HG03439 (cell line): ENCODE measurements around the gene HAPLN1.

Source experiments
- ATAC-seq: cut with Tn5 transposase; IDR thresholded peaks from one replicate; pipeline ENCODE4 v1.9.1; 2021; ENCODE audit warnings: mild to moderate bottlenecking, moderate library complexity; ENCODE audit not compliant: unreplicated experiment

HAPLN1 gene

DNA sequence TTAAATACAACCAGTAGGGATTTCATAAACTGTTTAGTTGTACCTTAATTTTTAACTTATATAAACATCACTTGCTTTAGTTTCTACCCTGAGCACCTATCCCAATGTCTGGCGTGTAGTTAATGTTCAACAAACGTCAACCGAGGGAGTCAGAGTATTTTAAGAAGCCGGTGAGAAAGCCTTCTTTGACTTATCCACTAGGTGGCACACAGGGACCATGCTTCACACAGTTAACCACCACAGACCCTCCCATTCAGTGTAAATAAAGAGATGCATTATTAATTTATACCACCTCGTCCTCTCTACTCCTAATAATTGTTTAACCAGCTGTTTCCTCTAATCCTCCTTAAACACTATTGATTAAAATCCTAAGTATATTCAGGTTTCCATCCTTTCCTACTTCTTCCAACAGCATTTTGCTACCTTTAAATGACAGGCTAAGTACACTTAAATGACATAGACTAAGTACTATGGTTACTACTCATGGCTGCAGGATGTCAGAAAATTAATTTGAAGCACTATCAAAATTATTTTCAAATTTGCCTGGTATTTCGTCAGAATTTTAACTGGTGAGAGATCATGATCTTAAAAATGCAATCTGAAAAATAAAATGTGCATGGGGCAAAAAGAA, 2.3 kb downstream of the HAPLN1 start:
- ATAC-seq: peak; percentile 70

- no peak for ATAC-seq
Measured at GRCh38 chr5:83715236-83716065, 5.2 kb downstream of the HAPLN1 start.

DNA sequence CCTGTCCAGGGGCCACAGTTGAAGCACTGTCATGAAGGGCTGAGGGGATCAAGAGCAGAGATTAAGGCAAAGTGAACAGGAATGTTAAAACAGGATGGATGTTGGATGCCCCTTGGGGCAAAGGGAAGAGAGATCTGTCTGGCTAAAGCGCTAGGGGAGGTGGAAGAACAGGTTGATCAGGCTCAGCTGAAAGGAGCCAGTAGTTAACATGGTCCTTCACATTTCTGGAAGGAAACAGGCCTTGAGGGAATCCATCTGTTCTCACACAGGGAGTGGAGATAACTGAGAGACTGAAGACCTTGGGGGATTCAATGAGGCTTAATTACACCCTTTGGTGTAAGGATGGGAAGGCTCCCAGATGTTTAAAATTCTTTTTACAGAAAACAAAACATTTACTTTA, 5.8 kb downstream of the HAPLN1 start:
- ATAC-seq: no peak

- peak; percentile 73 for ATAC-seq
Measured at GRCh38 chr5:83711982-83712601, 8.6 kb downstream of the HAPLN1 start.

- no peak for ATAC-seq
Measured at GRCh38 chr5:83709973-83710372, 10.7 kb downstream of the HAPLN1 start.

GRCh38 chr5:83708170-83708569, 12.5 kb downstream of the HAPLN1 start:
- no peak for ATAC-seq

GRCh38 chr5:83703059-83703458, 17.6 kb downstream of the HAPLN1 start:
- no peak for ATAC-seq

DNA sequence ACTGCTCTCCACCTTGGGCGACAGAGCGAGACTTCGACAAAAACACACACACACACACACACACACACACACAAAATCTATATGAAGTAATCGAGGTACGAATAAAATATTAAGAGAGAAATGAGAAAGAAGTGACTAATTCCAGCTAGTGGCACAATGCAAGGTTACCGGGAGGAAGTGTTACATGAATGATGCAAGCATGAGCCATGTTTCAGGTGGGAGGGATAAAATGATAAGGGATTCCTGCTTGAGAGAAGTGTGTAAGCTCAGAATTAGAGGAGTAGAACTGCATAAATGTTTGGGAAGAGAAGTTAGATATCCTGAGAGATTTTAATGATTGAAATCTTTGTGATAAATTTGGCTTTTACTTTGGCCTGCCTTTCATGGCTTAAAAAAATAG, 18.8 kb downstream of the HAPLN1 start:
- no peak for ATAC-seq

GRCh38 chr5:83689881-83690280, 30.8 kb downstream of the HAPLN1 start:
- no peak for ATAC-seq

DNA sequence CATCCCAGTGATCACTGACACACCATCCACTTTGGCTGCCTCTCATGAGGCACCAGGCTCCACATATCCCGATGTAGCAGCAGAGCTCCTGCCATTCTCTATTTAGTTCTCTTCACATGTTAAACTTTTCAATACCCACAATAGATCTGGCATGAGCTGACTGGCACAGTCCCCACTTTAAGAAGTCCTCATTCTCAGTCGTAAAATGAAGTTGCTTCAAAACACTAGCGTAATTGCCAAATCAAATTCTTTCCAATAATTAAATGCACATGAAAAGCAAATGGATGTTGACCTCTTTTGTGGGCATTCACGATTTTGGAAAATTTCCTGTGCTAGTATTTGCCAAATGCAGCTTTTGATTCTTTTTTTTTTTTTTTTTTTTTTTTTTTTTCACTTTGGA, 32.4 kb downstream of the HAPLN1 start:
- no peak for ATAC-seq

- no peak for ATAC-seq
Measured at GRCh38 chr5:83687124-83687619, 33.5 kb downstream of the HAPLN1 start.

GRCh38 chr5:83686251-83686650, 34.4 kb downstream of the HAPLN1 start:
- no peak for ATAC-seq

- no peak for ATAC-seq
Measured at GRCh38 chr5:83683836-83684235, 36.8 kb downstream of the HAPLN1 start.

- ATAC-seq: no peak
Measured at GRCh38 chr5:83672646-83673045, 48.0 kb downstream of the HAPLN1 start.

GRCh38 chr5:83672158-83672557, 48.5 kb downstream of the HAPLN1 start:
- ATAC-seq: no peak

- no peak for ATAC-seq
Measured at GRCh38 chr5:83665631-83666030, 55.0 kb downstream of the HAPLN1 start.

GRCh38 chr5:83662558-83662957, 58.1 kb downstream of the HAPLN1 start:
- ATAC-seq: no peak

DNA sequence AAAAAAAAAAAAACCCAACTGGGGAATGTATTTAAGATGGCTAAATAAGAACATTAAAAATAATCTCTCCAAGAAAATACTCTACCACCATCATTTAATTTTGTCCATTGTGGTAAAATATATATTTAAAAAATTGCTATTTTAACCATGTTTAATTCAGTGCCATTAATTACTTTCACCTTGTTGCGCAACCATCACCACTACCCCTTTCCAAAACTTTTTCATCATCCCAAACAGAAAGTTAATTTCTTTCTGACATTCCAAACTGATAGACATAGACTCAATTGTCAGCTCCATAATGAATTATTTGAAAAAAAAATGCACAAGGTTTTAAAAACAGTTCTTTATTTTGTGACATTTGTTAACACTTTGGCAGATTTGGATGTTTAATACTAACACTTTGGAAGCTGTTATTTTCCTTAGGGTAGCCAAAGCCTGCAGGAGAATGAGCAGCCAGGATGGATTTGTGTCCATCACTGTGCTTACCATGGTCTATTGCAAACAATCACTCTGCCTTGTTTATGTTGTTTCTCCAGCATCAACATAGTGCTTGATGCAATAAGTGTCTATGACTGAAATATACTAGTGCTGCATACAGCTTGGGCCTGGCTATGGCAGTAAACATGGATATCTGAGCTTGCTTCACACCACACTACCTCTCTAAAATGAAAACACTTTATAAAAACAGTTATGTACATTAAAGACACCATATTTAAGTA, 62.7 kb downstream of the HAPLN1 start:
- ATAC-seq: no peak

GRCh38 chr5:83654427-83654994, 66.1 kb downstream of the HAPLN1 start:
- ATAC-seq: no peak

DNA sequence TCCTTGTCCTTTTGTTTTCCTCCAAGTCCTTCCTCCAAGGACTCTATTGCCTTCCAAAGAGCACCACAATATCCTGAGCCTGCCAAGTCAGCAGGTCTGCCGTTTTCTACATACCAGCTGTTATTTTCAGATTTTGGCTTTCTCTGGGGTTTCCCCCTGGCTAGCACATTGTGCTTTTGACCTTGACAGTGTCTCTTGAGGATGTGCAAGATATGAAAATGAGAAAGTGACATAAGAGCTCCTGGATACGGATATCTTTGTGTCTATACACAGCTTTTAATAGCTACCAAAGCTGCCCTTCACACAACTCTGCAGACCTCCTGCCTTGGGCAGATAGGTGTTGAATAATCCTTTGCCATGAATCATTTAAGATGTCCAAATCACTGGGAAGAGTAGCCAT, 67.0 kb downstream of the HAPLN1 start:
- peak; percentile 63 for ATAC-seq

GRCh38 chr5:83645936-83646335, 74.7 kb downstream of the HAPLN1 start:
- ATAC-seq: no peak
